Dermis microvascular lymphatic vessel endothelial cell (primary cell): ENCODE measurements around the gene PRSS22. TPM values are rescaled to one million over a fixed set of nuclear protein-coding genes. Genes with fewer than 3 reads are reported as not detected.

ENCODE experiments used
- DNase-seq, 2 donors: peaks; one replicate each; pipeline versions ENCODE4 v3.0.0 to v3.0.0-alpha.2; 2010; ENCODE audit warnings: low read depth in 2 of 2
- total RNA-seq: library from RNA; depleted of rRNA; stranded (reverse); fragments of >200 nt; gene quantifications from 2 replicates; pipeline ENCODE4 v1.2.1, GENCODE V29; 2014

PRSS22 gene
- total RNA-seq, 1 donor from 2014 or later, result not detected

GRCh38 chr16:2816751-2817339, 41.1 kb downstream of the PRSS22 start, which contains the start of gene PRSS21:
Gene PRSS21 (plus strand): TSS chr16:2817237. CDS start chr16:2817269, 32 bp downstream.
- no peak for DNase-seq

- DNase-seq, result no peak
Measured at GRCh38 chr16:2815299-2815771, 42.6 kb downstream of the PRSS22 start.

DNA sequence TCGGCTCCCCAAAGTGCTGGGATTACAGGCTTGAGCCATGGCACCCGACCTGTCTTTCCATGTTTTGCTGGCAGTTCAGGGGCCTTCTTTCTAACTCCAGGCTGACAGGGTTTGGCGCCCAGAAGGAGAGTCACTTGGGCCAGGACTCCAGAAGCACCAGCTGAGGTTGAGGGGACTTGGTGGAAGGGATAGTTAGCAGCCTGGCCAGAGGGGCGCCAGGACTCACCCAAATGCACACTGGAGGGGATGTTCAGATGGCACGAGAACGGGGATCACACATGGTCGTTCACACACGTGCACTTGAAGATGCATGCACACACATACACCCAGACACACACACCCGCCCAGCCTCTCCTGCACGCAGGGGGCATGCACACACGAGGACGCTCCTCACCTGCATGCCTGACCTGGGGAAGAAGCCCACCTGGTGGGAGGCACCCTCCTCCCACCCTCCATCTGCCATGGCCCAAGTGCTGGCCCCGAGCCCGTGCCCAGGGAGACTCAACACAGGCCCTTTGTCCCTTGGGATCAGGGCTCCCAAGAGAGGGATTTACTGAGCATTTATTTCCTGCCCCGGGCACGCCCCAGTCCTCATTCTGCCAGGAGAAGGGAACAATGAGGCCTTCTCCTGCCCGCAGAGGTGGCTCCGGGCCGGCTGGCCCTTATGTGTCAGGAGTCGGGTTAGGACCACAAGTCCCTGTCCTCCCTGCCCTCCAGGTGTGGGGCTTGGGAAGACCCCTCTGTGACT, 43.2 kb downstream of the PRSS22 start:
- no peak for DNase-seq

- no peak for DNase-seq
Measured at GRCh38 chr16:2813771-2814221, 44.2 kb downstream of the PRSS22 start.

DNA sequence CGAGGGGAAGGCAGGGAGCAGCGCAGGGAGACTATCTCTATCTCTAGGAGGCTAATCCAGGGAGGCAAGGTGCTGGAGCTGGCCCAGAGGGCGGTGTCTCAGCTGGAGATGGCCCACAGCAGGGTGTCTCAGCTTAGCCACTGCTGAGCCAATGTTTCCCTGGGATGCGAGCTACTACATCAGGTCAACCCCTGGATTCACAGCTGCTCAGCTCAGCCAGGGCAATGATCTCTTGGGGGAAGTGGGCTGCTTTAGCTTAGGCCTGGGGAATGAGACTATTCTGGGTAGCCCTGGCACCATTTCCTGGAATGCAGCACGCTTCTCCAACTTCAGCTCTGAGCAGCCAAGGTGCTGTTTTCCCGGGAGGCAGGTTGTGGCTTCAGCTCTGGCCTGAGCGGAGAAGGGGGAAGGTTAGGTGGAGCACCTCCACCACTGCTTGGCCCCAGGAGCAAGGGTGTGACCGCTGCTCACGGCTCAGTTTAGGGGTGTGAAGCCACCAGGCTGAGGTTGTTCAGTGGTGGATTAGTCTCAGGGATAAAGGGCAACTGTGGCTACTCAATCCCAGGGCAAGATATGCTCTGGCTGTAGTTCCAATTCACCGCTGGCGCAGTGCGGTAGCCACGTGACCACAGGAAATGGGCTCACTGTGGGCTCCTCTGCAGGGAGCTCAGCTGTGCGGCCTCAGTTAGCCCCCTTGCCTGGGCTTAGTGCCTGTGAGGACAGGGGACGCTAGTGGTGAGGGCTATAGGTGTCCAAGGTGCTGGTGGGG, 46.1 kb downstream of the PRSS22 start:
- DNase-seq, result no peak

DNA sequence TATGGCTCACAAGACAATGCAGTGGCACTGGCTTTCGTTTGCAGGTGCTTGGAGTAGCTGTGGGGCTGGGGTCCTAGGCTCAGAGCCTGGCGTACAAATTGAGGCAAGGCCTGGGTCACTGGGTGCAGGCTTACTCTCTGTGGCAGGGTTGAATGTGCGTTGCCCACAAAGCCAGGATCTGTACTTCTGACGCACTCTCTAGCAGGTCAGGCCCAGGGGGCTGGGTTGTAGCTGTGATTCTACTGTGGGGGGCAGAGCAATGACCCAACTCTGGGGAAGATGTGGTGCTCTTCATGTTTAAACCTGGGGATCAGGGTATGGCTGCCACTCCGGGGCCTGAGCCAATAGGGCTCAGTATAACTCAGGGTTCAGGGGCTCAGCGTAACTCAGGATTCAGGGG, 47.3 kb downstream of the PRSS22 start:
- DNase-seq, result no peak

DNA sequence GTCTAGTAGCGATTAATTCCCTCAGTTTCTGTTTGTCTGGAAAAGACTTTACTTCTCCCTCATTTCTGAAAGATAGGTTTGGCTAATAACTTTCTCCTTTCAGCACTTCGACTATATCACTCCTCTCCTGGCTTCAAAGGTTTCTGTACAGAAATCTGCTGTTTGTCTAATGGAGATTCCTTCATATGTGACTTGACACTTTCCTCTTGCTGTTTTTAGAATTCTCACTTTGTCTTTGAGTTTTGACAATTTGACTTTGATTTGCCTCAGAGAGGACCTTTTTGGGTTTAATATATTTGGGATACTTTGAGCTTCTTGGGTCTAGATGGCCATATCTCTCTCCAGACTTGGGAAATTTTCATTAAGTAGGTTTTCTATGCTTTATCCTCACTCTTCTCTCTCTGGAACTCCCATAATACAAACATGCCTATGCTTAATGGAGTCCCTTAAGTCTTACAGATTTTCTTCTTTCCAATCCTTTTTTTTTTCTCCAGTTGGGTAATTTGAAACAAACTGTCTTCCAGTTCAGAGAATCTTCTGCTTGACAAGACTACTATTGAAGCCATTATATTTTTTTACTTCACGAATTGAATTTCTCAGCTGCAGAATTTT, 48.7 kb downstream of the PRSS22 start:
- DNase-seq, result no peak

- DNase-seq, result no peak
Measured at GRCh38 chr16:2808181-2808580, 49.8 kb downstream of the PRSS22 start.

DNA sequence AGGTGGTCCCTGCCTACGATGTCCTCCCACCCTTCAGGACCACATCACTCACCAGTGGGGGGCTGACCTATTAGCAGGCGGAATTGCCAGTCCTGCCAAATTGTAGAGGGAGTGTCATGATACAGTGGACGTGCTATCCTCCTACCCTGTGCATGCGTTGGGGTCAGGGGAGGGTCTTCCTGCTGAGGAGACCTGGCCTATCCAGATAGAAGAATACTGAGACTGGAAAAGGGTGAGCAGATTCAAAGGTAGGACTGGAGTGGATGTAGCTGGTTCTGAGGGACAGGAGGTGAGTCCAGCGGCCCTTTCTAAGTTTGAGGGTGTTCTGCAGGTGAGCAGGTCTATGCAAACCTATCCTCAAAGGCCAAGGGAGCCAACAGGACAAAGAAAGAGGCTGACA, 51.7 kb downstream of the PRSS22 start:
- no peak for DNase-seq

- no peak for DNase-seq
Measured at GRCh38 chr16:2804728-2805127, 53.2 kb downstream of the PRSS22 start.

DNA sequence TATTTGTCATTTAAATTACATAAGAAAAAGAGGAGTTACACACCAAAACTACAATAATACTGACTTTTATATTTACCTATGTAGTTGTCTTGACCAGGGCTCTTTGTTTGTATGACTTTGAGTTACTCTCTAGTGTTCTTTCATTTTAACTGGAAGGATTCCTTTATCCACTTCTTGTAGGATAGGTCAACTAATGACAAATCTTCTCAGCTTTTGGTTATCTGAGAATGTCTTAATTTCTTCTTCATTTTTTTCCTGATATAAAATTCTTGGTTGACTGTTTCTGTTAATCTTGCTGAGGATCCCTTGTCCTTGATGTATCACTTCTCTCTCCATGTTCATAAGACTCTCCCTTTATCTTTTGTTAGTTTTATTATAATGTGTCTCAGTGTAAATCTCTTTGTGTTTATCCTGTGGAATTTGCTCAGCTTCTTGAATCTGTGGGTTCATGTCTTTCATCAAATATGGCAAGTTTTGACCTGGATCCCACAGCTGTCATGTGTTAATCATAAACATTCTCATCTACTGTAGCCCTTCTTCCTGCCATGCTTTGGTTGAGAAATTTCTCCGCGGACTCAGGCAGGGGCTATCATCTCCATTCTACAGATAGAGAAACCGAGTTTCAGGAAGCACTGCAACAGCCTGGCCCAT, 54.3 kb downstream of the PRSS22 start:
- DNase-seq, result no peak

Other genes starting within 250 kb of the PRSS22 start
- gene KCTD5, start 175.6 kb downstream of the PRSS22 start, total RNA-seq, result 14.4 and 19.3 TPM in 2 replicates
- 0.13 and 0.25 TPM in 2 replicates for gene PRSS27, start 137.9 kb downstream of the PRSS22 start, total RNA-seq
- gene SRRM2, start 105.5 kb downstream of the PRSS22 start, total RNA-seq, result 23.0 and 48.4 TPM in 2 replicates
- 224 and 321 TPM in 2 replicates for gene ELOB, start 80.9 kb downstream of the PRSS22 start, total RNA-seq
- gene PRSS33, start 70.6 kb downstream of the PRSS22 start, total RNA-seq, result not detected in 2 replicates
- gene PRSS41, start 59.7 kb downstream of the PRSS22 start, total RNA-seq, result not detected in 2 replicates
- 0.89 and 1.8 TPM in 2 replicates for gene PRSS21, start 40.9 kb downstream of the PRSS22 start, total RNA-seq
- 0.13 TPM in 1 of 2 replicates, not detected in the other for gene ZG16B, start 27.9 kb downstream of the PRSS22 start, total RNA-seq
- 31.5 and 33.1 TPM in 2 replicates for gene FLYWCH2, start 25.0 kb upstream of the PRSS22 start, total RNA-seq
- gene FLYWCH1, start 53.8 kb upstream of the PRSS22 start, total RNA-seq, result 19.0 and 26.6 TPM in 2 replicates
- not detected in 2 replicates for gene KREMEN2, start 106.1 kb upstream of the PRSS22 start, total RNA-seq
- 4.8 and 7.4 TPM in 2 replicates for gene PAQR4, start 111.2 kb upstream of the PRSS22 start, total RNA-seq
- 2.5 and 3.6 TPM in 2 replicates for gene PKMYT1, start 122.3 kb upstream of the PRSS22 start, total RNA-seq
- gene CLDN9, start 154.8 kb upstream of the PRSS22 start, total RNA-seq, result not detected in 2 replicates
- not detected in 2 replicates for gene CLDN6, start 160.0 kb upstream of the PRSS22 start, total RNA-seq
- gene TNFRSF12A, start 162.2 kb upstream of the PRSS22 start, total RNA-seq, result 39.8 and 50.3 TPM in 2 replicates
- gene HCFC1R1, start 165.8 kb upstream of the PRSS22 start, total RNA-seq, result 3.1 and 4.4 TPM in 2 replicates
- 22.2 and 24.3 TPM in 2 replicates for gene THOC6, start 165.9 kb upstream of the PRSS22 start, total RNA-seq
- gene BICDL2, start 178.8 kb upstream of the PRSS22 start, total RNA-seq, result not detected in 2 replicates
- gene MMP25, start 188.4 kb upstream of the PRSS22 start, total RNA-seq, result under 0.01 and 0.13 TPM in 2 replicates
- gene IL32, start 207.5 kb upstream of the PRSS22 start, total RNA-seq, result 52.0 and 53.5 TPM in 2 replicates
- not detected in 2 replicates for gene ZSCAN10, start 241.1 kb upstream of the PRSS22 start, total RNA-seq